ENCODE data around the gene SLC35B4.

Gene SLC35B4

DNA sequence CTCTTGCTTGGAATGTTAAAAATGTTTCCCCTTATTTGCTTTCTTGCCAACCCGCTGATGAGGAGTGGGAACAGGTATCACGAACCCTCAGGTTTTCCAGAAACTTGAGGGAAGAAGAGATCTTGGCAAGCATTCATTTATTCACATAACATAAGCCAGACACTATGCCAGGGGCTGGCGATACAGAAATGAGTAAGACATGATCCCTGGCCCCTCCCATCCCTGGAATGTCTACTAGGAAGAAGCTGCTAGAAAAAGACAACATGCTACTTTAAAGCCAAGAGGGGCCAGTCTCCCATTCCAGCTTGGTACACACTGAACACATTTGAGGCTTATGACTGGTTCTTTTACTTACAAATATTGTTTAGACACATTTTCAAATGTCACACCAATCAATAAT, 26.4 kb downstream of the SLC35B4 start:
- no peak for DNase-seq (ENCODE audit: low spot score)

DNA sequence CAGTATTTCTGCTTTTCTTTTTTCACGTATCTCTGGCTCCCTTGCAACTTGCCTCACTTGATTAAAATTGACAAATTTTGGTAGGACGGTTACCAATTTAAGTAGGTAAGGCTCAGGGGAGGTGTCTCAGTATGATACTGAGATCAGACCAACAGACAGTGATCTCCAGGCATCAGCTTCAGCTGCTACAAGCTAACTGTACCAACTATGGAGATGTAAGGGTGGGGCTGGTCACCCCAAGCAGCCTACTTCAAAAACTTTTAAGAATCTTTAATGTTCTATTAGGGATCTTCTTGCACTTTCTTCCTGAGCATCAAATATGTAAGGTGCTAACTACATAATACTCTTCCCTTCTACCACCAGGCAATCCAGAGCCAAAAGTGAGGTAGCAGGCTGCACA, 26.9 kb downstream of the SLC35B4 start:
- no peak for DNase-seq (ENCODE audit: low spot score)

DNA sequence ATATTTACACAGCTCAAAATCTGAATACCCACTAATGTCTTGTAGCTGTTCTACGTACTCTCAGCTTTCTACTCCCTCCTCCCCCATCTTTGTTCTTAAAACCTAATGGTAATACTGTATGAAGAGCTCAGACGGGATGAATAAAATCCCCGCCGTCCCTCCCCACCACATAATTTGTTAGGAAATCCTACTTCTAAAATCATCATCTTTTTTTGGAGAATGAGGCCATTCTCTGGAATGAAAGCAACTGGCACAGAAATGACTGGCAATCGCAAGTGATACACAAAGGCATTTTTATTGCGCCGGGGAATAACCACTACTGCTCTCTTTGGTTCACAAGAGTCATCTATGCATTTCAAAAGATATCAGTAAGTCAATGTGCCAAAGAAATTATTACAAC, 27.3 kb downstream of the SLC35B4 start:
- no peak for DNase-seq (ENCODE audit: low spot score)

DNA sequence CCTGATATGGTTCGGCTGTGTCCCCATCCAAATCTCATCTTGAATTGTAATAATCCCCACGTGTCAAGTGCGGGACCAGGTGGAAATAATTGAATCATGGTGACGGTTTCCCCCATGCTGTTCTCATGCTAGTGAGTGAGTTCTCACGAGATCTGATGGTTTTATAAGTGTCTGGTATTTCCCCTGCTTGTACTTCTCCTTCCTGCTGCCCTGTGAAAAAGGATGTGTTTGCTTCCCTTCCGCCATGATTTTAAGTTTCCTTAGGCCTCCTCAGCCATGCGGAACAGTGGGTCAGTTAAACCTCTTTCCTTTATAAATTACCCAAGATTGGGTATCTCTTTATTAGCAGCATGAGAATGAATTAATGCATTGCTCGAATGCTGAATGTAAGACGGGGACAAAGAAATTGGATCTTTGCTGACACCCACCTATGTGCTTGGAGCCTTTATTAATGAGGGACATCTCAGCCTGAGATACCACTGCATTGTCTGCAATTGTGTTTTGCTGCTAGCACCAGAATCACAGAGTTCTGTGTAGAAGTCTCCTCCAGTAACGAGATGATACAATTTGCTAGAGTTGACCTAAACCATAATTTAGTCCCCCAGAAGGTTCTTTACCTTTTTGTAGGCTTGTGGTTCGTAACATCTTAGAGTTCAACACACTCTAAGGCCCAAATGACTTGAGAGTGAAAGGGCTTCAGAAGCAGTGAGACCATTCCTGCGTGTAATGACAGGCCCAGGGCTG, 28.6 kb downstream of the SLC35B4 start:
- no peak for DNase-seq (ENCODE audit: low spot score)

DNA sequence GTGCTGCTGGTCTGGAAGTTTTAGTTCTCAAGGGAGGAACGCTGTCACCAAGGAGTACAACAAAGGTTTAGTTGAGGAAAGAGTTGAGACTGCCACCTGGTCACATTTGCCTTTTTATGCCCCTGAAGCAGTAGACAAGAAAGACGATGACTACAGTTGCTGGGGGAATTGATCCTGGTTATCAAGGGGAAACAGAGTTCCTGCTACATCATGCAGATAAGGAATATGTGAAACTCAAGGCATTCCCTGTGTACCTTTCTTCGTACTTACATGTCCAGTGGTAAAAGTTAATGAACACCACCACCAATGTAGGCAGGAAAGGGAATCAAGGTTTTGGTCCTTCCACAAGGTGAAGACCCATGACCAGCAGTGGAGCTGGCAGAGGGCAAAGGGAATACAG, 31.8 kb downstream of the SLC35B4 start:
- DNase-seq (ENCODE audit: low spot score), result no peak

DNA sequence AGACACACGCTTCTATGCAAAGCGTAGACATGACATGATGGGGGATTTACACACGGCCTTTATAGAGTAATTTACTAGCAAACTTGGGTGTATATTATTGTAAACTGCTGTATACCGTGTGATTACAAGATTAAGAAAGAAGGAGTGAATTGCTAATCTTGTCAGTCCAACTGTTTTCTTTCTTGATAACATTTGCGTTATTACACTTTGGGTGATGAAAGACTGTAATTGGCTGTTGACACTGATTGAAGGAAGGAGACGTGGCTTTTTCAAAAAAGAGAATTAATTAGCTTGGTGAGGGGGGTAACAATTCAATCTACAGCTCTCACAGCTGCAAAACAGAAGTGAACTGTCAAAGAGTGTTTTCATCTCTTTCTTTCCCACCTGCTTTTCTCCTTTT, 32.7 kb downstream of the SLC35B4 start:
- no peak for DNase-seq (ENCODE audit: low spot score)

DNA sequence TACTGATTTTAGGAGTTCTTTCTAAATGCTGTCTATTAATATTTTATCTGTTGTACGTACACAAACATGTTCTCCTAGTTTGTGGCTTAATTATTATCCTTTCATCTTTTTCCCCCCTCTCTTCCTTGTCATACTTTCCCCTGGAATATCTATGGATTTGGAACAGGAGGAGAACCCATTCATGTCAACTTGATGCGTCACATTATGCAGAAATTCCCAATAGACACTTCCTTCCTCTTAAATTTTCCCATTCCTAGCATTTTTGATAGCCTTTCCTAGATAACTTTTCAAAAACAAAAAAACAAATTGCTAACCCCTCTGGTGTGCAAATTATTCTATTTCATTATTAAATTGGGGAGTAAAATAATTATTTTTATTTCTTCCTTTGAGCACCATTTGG, 36.2 kb downstream of the SLC35B4 start:
- no peak for DNase-seq (ENCODE audit: low spot score)

DNA sequence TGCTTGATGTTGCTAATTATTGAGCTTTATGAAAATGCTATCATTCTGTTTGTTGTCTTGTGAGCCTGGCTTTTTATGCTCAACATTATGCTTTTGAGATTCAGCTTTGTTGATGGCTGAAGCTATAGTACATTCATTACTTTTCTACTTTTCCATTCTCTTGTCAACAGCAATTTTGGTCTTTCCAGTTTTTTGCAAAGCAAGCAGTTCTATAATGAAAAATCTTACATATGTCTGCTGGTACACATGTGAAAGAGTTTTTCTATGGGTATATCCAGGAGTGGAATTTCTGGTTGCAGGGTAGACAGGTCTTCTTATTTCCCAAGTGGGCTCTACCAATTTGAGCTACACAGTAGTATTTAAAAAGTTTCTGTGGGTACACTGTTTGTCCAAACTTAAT, 36.8 kb downstream of the SLC35B4 start:
- DNase-seq (ENCODE audit: low spot score), result no peak

DNA sequence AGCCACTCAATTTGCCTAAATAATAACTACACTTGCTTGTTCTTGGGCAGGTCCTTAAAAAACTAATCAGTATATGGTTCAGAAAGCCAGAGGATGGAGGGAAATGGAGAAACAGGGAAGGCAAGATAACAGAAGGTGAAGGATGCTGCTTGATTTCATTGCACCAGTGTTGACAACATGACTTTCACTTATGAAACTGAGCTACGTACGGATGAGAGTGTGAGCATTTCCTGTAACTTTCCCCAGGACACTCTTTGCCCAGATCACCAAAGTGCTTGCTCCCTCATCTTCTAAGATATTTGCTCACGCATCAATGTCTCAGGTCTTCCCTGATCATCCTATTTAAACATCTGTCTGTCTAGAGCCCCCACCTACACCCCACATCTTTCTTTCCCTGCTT, 37.4 kb downstream of the SLC35B4 start:
- no peak for DNase-seq (ENCODE audit: low spot score)

DNA sequence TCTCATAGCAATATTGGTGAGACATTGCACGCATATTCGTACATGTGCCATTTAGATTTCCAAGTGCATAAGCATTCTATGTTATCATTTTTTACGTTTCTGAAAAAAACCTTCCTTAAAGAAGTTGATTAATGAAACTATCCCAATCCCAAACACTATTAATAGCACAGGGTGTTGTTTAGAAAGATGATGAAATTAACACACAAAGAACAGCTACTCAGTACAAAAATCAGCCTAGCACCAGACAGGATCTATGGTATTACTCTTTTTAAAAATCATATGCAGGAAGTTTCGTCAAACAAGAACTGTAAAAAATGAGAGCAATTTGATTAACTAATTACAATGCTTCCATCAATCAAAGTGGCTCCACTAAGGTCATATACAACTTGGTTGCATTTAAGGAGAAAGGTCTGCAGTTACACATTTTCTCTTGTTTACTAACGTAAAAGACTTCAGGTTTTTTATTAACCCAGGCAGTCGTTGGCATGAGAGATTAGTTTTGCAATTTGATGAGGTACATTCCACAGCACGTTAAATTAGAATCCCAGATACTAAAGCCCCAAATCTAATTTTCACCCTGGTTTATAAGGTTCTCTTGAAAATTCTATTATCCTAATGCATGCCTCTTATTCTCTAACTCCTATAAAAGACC, 38.1 kb downstream of the SLC35B4 start:
- DNase-seq (ENCODE audit: low spot score), result no peak

DNA sequence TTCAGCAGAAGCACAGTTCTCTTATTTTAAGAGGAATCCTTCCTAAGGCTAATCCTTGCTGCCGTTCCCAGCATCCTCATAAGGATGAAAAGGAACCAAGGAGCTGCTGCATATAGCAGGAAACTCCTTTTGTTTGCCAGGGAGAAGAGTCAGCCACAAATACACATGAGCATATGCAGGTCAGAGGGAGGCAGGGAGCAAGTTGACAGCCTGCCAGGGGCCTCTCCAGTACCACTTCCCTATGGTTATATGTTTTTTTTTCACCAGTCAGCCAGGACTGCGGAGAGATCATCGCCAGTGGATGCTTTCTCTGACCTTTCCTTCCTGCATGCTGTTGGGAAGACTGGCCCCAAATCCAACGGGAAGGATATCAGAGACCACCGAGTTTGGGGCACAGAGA, 39.8 kb downstream of the SLC35B4 start:
- DNase-seq (ENCODE audit: low spot score), result no peak

DNA sequence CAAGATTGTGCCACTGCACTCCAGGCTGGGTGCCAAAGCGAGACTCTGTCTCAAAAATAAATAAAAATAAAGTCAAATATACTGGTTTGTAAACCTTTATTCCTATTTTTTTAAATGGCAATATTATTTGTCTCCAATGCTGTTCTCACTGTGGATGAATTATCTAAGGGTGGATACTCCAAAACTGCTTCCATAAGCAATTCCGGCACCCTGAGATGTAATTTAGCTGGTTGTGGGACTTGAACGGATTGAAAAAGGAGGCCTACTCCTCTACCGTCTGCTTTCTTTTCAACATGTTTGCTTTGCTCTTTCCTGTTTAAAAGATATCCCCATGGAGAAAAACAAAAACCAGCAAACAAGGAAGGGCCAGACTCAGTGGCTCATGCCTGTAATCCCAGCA, 54.4 kb downstream of the SLC35B4 start:
- no peak for DNase-seq (ENCODE audit: low spot score)

DNA sequence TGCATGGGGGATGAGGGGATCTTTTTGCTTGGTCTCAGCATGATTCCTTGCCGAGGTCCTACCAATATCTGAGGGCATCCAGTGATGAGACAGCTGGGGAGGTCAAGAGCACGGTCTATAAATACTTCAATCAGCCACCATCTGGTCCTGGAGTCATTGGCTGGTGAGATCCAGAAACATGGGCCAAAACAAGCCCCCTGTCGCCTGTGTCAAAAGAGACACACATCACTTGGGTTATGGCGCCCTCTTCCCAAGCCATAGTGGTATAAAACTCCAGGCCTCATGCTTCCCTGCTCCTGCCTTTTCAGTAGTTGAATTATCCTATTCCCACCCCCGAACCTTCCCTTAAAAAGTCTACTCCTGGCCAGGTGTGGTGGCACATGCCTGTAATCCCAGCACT, 60.9 kb downstream of the SLC35B4 start:
- no peak for DNase-seq (ENCODE audit: low spot score)

DNA sequence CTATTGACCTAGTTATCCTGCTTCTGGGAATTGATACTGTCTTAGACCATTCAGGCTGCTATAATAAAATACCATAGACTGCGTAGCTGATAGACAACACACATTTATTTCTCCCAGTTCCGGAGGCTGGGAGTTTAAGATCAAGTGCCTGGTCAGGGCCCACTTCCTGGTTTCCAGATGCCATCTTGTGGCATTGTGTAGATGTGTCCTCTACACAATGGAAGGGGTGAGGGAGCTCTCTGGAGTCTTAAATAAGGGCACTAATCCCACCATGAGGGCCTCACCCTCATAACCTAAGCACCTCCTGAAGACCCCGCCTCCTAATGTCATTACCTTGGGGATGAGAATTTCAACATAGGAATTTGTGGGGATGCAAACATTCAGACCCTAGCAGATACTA, 62.4 kb downstream of the SLC35B4 start:
- DNase-seq (ENCODE audit: low spot score), result no peak

DNA sequence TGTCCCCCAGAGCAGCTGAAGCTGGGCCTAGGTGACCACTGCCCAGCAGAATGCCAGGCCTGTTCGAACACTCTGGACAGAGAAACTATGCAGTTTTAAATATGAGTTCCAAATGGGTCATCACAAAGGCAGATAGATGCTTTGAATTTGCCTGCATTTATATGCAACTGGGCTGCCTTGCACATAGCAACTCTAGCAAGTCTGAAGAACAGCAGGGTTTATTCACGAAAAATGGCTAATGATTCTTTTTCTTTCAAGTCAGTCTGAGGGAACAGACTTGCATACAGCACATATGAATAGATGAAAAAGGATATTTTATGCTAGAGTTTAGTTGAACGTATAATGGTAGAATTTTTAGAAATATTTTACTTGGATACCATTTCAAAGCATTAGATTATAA, 68.5 kb downstream of the SLC35B4 start:
- DNase-seq (ENCODE audit: low spot score), result no peak

DNA sequence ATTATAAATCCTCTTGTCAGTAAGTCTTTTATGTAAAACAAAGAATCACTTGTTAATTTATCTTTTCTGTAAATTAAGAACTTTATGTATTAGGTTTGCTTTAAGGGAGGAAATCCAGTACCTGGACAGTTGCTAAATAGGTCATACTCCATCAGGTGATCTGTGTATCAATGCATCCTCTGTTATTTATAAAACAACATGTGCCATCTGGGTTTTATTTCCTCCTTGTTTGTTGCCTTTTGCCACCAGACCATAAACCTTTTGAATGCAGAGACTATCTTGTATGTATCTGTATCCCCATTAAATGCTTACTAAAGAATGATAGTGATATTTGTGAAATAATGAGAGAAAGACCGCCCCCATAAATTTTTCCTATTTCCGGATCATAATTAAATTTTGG, 70.0 kb downstream of the SLC35B4 start:
- DNase-seq (ENCODE audit: low spot score), result no peak

DNA sequence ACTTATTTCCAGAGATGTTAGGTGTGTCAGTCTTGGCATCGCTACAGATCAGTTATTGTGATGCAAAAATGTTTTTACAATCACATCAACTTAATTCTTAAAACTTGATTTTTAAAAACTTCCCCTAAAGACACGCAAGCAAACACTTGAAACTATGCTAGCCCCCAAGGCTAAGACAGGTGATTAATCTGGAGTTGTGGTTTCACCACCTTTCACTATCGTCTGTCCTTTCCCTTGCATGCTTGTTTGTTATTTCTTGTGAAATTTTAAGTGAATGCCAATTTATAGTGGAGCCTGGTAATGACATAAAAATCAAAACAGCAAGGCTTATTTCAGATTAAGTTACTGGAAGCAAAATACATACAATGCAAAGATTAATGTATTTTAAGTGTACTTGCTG, 70.4 kb downstream of the SLC35B4 start:
- DNase-seq (ENCODE audit: low spot score), result no peak

DNA sequence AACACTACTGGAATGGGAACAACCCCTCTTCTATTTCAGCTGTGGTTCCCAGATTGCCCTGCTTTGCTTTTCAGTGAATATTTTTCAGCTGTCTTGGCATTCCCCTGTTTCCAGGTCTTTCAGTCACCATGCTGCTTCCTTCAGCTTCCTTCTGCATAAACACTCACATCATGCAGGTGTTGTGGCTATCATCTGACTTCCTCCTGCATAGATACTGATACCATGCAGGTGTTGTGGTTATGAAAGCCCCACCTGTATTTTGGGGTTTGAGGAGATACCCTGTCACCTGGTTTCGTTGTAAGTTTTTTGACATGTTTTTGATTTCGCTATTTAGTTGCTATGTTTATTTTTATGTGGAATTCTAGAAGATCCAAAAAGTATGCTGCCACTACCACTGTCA, 71.5 kb downstream of the SLC35B4 start:
- no peak for DNase-seq (ENCODE audit: low spot score)
